ENCODE data around the gene ALG14.

GRCh38 chr1:94940738-94941137, 132.0 kb downstream of the ALG14 start:
- TF ChIP-seq CTCF (conservative IDR thresholded peaks at IDR 0.05; ENCODE audit: low read depth, low read length) (no peak), RAD21 (IDR thresholded peaks at IDR 0.05; ENCODE audit: low read length) (no peak), USF2 (IDR thresholded peaks at IDR 0.05; ENCODE audit: low read depth, low read length) (no peak), POLR2A (IDR thresholded peaks at IDR 0.05; ENCODE audit: low read depth, low read length) (no peak), SMC3 (IDR thresholded peaks at IDR 0.05; ENCODE audit: low read depth, low read length) (no peak), RCOR1 (IDR thresholded peaks at IDR 0.05; ENCODE audit: insufficient replicate concordance, low read length) (no peak)
